VCaP (cell line): ENCODE results near the gene MRC2.
"Not testable (repeated sequence)": the region's sequence is repeated elsewhere in the genome, so short reads cannot be mapped to it uniquely, and the experiment has no call there.

ENCODE experiments used
- H3K27ac ChIP-seq: fragments of 450-650 bp; 2 replicates; pipeline ENCODE4 v1.5.1; 2017
- TF ChIP-seq, protein P1 (sequence below): fragments of 450-650 bp; conservative IDR thresholded peaks from 2 replicates; pipeline ENCODE4 v1.5.1; 2017; ENCODE audit warnings: mild to moderate bottlenecking, moderate library complexity

Gene MRC2

DNA sequence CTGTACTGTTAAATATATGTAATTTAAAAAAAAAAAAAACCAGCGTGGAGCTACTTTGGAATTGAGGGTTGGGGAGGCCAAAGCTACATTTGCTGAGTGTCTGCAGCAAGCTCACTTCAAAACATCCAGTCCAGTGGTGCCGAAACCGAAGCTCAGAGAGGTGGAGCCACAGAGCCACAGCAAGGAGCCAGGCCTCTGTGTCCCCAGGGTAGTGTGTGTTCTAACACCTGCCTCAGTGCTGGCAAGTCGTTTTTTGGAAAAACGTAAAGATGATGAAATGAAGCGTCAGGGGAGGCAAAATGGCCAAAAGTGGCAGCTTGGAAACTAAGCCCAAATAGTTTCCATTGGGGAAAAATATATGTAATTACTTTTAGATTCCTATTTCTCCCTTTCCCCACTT is 36.1 kb upstream of the MRC2 start:
- TF ChIP-seq, protein P1, sequence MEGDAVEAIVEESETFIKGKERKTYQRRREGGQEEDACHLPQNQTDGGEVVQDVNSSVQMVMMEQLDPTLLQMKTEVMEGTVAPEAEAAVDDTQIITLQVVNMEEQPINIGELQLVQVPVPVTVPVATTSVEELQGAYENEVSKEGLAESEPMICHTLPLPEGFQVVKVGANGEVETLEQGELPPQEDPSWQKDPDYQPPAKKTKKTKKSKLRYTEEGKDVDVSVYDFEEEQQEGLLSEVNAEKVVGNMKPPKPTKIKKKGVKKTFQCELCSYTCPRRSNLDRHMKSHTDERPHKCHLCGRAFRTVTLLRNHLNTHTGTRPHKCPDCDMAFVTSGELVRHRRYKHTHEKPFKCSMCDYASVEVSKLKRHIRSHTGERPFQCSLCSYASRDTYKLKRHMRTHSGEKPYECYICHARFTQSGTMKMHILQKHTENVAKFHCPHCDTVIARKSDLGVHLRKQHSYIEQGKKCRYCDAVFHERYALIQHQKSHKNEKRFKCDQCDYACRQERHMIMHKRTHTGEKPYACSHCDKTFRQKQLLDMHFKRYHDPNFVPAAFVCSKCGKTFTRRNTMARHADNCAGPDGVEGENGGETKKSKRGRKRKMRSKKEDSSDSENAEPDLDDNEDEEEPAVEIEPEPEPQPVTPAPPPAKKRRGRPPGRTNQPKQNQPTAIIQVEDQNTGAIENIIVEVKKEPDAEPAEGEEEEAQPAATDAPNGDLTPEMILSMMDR = no peak

DNA sequence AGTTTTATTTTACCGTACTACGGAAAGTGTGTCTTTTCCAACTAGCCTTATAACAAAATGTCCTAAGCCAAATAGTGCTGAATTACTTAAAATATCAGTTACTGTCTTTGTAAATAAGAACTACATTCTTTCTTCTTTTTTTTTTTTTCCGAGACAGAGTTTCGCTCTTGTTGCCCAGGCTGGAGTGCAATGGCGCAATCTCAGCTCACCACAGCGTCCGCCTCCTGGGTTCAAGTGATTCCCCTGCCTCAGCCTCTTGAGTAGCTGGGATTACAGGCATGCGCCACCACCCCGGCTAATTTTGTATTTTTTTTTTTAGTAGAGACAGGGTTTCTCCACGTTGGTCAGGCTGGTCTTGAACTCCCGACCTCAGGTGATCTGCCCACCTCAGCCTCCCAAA is 35.6 kb upstream of the MRC2 start:
- not testable (repeated sequence) for H3K27ac ChIP-seq

More for the DNA sequence above, 36.1 kb upstream of the MRC2 start:
- no peak overlapping the region for H3K27ac ChIP-seq

DNA sequence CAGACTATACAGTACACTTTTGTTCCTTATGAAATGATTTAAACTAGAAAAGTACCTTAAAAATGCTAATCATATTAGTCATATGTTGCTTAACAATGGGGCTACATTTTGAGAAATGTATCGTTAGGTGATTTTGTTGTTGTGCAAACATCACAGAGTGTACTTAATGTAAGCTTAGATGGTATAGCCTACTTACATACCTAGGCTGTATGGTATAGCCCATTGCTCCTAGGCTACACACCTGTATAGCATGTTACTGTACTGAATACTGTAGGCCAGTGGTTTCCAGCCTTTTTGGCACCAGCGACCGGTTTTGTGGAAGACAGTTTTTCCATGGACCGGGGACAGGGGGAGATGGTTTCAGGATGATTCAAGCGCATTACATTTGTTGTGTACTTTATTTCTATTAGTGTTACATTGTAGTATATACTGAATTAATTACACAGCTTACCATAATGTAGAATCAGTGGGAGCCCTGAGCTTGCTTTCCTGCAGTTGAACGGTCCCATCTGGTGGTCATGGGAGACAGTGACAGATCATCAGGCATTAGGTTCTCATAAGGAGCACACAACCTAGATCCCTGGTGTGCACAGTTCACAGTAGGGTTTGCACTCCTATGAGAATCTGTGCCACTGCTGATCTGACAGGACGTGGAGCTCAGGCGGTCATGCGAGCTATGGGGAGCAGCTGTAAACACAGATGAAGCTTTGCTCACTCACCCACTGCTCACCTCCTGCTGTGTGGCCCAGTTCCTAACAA is 35.0 kb upstream of the MRC2 start:
- TF ChIP-seq, protein P1 = no peak
- no peak overlapping the region for H3K27ac ChIP-seq

DNA sequence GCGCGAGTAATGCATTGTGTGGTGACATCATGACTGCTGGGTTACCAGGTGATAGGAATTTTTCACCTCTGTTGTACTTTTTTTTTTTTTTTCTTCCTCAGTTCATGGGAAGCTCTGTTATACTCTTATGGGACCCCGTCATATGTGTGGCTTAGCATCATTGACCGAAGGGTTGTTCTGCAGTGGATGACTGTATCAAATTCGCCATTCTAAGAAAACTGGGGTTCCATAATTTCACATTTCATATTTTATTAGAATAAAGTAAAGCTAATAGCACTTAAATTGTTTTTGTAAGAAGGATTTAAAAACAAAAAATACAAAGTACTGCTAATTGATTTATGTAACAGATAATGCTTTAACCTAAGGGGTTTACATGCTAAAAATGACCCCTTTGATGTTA is 32.0 kb upstream of the MRC2 start:
- TF ChIP-seq, protein P1 = no peak
- no peak overlapping the region for H3K27ac ChIP-seq

DNA sequence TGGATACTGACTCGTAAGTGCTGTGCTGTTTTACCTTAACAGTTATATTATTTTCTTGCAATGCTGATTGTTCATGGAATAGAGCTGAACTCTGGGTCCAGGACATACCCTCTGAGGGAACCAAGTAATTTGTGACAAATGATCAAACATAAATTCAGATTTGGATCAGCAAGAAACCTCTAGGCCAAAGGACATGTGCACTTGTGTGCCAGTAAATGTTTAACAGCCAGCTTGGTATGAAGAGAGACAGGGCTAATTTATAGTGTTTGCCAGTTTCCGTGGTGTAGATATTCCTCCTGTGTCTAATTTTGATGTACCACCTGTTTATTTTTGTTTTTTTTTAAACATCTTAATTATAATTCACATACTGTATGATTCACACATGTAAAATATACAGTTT is 30.8 kb upstream of the MRC2 start:
- H3K27ac ChIP-seq = no peak overlapping the region
- TF ChIP-seq, protein P1 = no peak

DNA sequence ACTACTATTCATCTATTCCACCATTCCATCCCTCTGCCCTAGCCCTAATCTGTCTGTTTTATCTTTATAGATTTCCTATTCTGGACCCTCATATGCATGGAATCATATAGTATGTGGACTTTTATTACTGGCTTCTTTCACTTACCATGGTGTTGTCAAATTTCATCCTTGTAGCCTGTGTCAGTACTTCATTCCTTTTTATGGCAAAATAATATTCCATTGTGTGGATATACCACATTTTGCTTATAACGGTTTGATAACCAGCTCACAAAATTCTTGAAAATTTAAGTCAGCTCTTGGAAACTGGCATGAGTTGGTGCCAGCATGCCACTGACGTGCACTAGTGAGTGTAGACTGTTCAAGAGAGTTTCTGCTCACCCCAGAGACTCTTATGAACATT is 30.3 kb upstream of the MRC2 start:
- H3K27ac ChIP-seq = no peak overlapping the region
- TF ChIP-seq, protein P1 = no peak

DNA sequence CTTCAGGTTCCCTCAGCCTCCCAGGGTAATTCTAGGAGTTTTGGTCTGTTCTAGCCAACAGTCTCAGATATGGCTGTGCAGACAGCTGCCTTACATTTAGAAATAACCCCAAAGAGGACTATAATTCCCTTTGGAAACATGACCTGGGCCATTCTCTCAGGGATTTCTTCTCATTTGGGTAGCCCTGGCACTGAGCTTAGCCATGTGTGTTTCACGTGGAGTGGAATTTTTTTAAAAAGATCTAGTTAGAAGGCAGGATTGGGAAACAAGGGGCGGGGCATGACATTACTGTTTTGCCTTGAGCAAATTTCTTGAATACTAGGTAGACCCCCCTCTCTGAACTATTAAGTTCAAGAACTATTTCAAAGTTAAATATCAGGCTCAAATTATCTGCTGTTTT is 29.6 kb upstream of the MRC2 start:
- H3K27ac ChIP-seq = no peak overlapping the region
- TF ChIP-seq, protein P1 = no peak

DNA sequence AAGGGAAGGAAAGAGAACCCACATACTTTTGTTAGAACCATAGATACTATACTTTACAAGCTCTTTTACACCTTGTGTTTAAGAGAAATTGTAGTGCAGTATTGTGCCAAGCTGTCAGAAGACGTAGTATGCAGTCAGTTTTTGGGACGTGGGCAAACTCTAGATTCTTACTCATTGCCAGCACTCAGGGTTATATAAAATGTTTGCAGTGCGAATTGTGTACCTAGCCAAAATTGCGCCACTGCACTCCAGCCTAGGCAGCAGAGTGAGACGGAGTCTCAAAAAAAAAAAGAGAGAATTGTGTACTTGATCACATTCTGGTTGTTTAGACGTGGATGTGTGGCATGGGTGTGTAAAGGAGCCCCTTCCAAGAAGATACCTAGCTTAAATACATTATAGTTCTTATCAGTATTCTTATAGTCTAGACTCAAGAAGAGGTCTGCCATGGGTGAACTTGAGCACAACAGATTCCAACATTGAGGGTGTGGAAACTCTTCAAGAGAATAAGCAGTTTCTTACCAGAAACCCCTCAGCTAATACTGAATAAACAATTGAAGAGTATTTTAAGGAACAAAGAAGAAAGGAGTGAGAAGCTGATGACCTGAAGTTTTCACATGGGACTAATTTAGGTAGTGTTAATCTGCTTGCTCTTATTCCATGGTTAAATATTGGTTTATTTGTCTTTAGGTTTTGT is 27.4 kb upstream of the MRC2 start:
- TF ChIP-seq, protein P1 = no peak
- H3K27ac ChIP-seq = no peak overlapping the region
